Measurements from ENCODE around the gene TAF4B.
"Not testable (repeated sequence)": the region's sequence is repeated elsewhere in the genome, so short reads cannot be mapped to it uniquely, and the experiment has no call there.

TAF4B gene

DNA sequence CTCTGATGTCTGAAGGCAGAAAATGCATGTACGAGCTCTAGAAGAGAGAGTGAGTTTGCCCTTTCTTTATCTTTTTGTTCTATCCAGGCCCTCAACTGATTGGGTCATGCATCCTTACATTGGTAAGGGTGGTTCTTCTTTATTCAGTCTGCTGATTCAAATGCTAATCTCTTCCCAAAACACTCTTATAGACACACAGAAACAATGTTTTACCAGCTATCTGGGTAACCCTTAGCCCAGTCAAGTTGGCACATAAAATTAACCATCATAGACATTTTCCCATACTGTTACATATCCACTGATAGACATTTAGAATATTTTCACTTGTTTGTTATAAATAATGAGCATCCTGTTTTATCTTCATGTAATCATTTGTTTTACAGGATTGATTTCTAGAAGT, 141.2 kb downstream of the TAF4B start:
- FAIRE-seq (no peak), DNase-seq (ENCODE audit: insufficient read length, low spot score) (no peak)

DNA sequence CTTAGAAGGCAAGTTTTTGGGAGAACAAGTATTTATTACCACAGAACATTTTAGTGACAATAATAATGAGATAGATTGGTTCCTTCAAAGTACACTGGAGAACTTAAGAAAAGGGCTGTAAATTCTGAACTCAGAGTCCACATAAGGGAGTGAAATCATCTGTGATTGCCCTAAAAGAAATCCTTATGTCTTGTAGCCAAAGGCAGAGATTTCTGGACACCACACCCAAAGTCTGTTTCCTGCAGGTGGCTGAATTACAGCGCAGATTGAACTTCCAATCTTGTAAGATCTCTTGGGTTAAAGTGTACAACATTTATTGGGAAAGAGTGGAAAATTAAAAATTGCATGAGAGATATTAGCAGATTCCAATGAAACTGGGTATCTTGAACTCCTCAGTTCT, 143.8 kb downstream of the TAF4B start:
- DNase-seq (ENCODE audit: insufficient read length, low spot score), result no peak
- peak; percentile 14 for FAIRE-seq

DNA sequence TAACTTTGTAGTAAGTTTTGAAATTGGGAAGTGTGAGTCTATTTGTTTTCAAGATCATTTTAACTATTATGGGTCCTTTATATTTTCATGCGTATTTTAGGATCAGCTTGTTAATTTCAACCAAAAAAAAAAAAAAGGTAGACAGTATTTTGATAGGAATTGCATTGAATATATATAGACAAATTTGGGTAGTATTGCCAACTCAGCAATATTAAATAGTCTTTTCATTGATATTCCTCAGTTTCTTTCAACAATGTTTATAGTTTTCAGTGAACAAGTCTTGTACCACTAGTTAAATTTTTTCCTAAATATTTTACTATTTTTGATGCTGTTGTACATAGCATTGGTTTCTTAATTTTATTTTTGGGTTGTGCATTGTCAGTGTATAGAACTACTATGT, 149.9 kb downstream of the TAF4B start:
- no peak for DNase-seq (ENCODE audit: insufficient read length, low spot score)
- no peak for FAIRE-seq

DNA sequence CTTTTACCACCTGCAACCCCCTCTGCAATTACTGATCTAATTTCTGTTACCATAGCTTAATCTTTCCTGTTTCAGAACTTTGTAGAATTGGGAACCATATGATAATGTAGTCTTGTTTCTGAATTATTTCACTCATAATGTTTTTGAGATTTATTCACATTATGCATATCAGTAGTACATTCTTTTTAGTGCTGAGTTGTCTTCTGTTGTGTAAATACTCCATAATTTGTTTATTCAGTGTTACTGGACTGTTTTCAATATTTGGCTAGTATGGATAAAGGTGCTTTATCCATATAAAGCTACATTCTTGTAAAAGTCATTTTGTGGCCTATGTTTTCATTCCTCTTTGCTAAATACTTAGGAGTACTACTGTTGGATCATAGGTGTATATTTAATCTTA, 152.5 kb downstream of the TAF4B start:
- FAIRE-seq, result no peak
- no peak for DNase-seq (ENCODE audit: insufficient read length, low spot score)

DNA sequence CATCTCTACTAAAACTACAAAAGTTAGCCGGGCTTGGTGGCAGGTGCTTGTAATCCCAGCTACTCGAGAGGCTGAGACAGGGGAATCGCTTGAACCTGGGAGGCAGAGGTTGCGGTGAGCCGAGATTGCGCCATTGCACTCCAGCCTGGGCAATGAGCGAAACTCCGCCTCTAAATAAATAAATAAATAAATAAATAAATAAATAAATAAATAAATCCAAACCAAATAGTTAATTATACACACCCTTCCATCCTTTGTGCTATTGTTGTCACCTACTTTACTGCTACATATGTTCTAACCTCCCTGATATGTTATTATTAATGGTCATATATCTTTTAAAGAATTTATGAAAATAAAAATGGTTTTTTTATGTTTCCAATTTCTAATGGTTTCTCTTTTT, 155.3 kb downstream of the TAF4B start:
- not testable (repeated sequence) for FAIRE-seq

DNA sequence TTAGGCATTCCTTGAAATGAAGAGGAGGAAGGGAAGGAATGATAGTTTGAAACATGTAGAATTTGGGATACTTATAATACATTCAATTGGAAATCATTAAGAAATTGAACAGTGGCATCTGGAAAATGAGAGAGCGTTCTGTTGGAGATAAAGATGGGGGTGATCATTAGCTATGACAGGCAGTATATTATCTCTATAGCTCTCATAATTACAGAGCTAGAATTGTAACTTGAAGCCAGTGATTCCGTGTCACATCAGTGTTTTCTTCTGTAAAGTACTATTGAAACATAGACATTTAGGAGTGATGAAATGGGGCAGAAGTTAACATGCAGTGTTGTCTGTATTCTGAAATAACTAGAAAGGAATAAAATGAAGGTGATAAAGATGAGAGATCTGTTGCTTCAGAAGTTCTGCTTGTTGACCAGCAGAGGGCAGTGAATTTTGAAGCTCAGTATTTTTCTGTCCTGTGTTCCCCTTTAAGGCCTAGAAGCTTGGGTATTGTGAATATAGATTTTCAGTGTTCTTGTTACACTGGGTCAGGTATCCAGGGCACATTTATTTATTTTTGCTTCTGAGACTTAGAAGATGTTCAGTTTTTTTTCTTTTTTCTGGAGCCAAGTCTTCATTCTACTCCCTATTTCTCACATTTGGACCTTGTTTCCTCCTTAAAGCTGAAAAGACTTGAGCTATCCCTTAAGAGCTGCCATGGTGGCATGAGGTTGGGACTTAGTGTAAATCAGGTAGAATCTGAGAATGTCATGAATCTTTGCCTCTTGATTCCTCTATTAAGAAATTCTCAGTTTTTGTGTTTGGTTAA, 157.4 kb downstream of the TAF4B start:
- FAIRE-seq (peak; percentile 91), DNase-seq (ENCODE audit: insufficient read length, low spot score) (peak; percentile 40)

More for the DNA sequence above, 155.3 kb downstream of the TAF4B start:
- DNase-seq (ENCODE audit: insufficient read length, low spot score), result not testable (repeated sequence)

DNA sequence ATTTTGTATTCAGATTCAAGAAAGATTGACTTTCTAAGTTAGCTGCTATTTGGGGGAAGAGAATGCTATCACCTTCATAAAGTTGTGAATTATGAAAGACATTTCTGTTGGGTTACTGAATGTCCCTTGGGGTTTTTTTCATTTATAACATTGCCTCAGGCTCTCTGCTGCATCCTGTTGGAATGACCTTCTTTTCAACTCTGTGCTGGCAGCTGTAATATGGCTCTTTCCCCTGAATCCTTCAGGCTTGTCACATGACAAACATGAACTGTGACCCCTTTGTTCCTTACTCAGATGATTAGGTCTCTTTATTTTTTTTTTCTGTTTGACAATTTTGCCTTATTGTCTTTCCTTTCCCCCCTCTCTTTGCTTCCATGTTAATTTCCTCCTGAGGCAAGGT, 159.8 kb downstream of the TAF4B start:
- FAIRE-seq, result peak; percentile 31
- DNase-seq (ENCODE audit: insufficient read length, low spot score), result no peak

DNA sequence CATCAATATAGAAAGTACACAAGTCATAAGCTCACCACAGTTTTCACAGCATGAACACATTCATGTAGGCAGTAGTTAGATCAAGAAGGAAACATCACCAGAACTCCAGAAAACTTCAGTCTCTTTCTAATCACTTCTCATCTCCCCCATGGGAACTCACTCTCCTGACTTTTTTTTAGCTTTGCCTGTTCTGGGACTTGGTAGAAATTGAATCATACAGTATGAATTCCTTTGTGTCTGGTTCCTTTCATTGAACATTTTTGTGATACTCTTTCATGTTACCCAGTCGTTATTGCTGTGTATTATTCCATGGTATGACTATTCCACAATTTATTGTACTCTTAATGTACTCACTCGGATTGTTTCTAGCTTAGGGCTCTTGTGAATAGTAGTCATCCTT, 160.2 kb downstream of the TAF4B start:
- FAIRE-seq, result no peak
- no peak for DNase-seq (ENCODE audit: insufficient read length, low spot score)

DNA sequence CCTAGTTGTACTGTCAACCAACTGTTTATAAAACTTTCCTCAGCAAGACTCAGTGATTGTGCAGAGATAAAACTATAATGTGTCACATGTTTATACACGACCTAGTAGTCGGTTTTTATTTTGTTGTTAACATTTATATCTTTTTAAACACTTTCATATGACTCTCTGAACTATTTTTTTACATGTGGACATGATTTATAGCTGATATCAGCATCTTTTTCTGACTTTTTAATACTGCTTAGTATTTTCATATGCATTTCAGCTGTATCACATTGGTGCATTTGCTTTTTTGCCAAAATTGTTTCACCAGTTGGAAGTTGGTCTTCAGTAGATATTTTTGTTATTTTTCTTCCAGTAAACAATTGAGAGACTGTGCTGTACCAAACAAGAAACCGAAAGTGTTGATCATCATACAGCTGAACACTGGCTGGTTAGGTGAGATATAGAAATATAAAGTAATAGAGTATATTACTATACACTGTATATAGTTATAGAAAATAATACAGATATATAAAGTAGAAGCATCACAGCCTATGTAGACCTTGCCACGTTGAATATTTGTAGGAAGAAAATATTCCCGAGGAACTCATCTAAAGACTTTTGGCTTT, 167.9 kb downstream of the TAF4B start:
- no peak for DNase-seq (ENCODE audit: insufficient read length, low spot score)
- FAIRE-seq, result no peak

DNA sequence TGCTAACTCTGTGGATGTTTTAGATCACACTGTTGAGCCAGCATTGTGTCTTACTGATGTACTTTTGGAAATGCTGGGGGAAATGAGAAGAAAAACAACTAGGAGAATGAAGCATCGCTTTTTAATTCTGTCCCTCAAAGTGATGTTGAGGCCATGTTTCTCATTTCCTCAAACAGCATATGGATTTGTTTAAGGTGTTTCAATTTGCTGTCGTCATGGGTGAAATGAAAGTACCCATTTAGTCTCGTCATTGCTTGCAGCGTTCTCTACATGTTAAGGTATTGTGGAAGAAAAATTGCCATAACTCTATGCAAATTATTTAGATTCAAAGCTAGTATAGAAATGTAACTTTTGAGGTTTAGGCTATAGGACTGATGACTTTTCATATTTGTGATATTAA, 170.8 kb downstream of the TAF4B start:
- FAIRE-seq, result peak; percentile 56
- no peak for DNase-seq (ENCODE audit: insufficient read length, low spot score)

DNA sequence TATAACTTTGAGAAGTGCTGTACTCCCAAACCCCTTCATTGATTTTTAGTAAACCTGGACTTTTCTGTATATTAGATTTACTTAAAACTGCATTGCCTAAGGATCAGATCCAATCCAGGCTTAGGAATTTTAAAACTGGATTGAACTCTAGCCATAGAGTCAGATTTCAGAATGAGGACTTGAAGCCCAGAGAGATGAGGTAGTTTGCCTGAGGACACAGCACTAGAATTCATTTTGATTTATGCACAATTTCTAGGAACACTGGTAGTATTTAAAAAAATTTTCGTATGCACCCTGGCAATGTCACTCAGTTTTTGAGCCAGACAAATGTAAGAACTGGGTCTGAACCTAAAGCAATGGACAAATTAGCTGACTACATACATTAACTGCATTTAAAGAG, 177.2 kb downstream of the TAF4B start:
- FAIRE-seq (no peak), DNase-seq (ENCODE audit: insufficient read length, low spot score) (no peak)

DNA sequence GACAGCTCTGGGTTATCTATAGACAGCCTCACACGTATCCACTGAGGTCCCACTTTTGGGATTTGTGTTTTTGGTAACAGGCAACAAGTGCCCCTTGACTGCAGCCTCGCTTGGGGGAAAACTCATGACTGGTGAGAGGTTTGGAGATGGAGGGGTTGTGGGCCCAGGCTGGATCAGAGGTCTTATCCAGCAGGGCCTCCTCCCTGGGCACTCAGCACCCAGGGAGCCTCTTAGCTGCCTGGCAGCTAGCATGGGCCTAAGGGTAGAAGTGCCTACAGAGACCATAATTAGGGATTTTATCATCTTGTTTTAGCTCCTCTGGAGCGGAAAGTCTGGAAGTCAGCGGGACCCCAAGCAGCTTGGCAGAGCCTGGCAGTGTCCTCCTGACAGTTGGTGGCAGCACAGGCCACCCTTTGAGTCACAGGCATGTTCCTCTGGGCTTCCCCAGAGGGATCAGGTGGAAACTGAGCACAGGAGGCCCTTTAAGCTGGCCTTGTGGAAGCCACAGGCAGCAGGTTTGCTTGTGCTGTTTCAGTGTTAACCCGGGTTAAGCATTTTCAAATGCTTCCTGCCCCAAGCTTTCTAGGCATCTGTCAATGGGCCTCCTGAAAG, 179.1 kb downstream of the TAF4B start:
- FAIRE-seq (peak; percentile 88), DNase-seq (ENCODE audit: insufficient read length, low spot score) (peak; percentile 46)

DNA sequence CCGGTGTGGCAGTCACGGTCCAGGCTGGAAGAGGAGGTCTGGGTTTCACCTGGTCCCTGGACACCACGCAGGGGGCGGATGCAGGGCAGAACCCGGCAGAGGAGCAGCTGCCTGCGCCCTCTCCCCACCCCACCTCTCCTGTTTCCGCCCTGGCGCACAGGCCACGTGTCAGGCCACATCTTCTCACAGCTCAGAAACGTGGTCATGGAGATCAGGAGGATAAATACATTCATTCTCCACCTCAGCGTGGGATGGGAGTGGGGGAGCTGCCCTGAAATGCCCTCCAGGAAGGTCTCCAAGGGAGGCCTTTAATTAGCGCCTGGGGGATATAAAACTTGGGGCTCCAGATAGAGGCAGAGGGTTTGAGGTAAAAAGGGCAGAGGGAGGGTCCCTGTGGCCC, 180.1 kb downstream of the TAF4B start:
- no peak for FAIRE-seq
- DNase-seq (ENCODE audit: insufficient read length, low spot score), result no peak

DNA sequence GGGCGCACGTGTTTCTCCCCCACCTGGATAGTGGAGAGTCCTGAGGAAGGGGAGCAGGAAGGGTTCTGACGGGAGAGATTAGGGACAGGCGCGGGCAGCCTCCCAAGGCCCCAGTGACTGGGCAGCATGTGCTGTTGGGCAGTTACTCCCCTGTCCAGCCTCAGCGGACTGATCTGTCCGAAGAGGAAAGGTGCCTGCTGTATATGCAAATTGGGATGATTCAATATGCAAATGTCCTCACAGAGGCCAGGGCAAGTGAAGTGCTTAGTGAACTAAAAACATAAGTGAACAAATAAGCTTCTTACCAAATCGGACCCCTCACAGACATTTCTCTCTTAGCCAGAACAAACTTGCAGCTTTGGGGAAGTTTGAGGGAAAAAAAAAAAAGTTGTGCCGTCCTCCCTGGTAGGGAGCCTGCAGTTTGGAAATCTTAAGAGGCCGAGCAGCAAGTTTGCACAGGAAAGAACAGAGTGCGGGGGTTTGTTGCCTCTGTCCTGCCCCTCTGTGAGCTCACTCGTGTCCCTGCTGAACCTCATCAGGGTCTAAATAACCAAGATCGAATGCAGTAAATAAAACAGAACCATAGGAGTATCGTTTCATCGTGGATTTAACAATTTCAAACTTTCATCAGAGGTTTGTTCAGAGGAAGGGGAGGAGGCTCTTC, 180.7 kb downstream of the TAF4B start:
- DNase-seq (ENCODE audit: insufficient read length, low spot score) (no peak), FAIRE-seq (no peak)

DNA sequence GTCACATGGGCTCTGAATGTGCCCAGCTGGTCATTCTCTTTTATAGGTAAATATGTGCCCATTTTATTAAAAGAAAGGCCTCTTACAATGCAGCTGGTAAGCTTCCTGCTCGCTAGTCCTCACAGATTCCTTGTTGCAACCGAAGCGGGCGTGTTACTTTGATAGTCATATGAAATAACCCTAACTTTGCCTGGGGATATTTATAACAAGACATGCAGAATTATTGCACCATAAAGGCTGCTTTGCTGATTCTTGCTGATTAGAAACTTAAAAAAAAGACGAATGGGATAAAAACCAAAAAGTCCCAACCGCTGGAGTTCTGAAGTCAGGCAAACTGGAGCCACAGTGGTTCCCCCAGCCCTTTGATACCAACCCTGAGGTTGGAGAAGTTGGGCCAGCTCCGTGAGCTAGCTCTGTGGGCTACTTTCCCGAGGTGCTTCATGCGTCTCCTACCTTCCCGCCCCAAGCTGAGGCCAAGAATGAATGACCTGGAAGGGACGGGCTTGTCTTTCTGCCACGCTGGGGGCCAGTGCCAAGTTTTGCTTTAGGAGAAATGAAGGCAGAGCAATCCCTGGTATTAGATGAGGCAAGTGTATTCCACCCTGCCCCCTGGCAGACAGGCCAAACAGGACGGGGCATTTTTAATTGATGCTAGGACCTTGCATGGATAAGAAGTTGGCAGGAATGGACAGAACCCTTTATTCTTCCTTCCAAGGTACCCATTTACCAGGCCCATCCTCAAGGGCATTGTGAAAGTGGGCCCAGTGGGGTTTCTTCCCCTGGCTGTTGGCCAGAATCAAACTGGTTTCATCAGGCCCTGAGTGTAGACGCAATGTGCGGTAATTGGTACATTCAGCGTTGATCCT, 181.7 kb downstream of the TAF4B start:
- no peak for FAIRE-seq
- no peak for DNase-seq (ENCODE audit: insufficient read length, low spot score)

DNA sequence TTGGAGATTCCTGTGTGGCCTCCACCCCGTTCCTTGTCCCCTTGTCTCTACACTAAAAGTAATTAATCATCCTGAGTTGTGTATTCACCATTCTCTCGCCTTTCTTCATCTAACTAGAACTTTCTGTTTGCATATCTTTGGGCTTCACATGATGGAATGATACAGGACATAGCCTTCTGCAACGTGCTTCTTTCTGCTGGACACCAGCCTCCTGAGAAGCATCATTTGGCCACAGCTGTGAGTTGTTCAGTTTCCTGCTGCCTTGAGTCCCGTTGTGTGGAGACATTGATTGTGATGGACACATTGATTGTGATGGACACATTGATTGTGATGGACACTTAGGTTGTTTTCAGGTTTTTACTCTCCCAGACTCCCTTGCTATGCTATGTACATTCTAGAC, 182.8 kb downstream of the TAF4B start:
- FAIRE-seq, result no peak
- DNase-seq (ENCODE audit: insufficient read length, low spot score), result no peak

DNA sequence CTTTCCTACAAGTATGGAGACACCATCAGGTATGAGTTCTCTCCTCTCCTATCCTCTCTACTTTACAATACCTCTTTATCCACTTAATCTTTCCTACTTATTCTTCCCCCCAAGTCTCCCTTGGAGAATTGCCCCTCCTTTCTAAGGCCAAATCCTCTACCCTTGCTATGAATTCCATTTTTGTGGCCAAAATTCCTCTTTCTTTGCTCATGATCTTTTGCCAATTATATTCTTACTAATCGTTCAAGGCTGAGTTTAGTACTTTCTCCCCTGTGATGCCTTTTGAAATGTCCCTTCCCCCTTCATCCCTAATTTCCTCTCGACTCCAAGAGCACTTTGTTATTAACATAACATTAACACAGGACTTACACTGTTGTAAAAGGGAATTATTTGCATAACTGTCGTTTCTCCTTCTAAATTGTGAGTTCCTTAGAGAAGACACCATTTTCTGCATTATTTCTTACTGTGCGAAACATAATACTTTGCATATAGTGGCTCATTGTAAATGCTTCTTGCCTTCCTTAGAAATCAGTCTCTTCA, 188.7 kb downstream of the TAF4B start:
- DNase-seq (ENCODE audit: insufficient read length, low spot score), result no peak
- no peak for FAIRE-seq

DNA sequence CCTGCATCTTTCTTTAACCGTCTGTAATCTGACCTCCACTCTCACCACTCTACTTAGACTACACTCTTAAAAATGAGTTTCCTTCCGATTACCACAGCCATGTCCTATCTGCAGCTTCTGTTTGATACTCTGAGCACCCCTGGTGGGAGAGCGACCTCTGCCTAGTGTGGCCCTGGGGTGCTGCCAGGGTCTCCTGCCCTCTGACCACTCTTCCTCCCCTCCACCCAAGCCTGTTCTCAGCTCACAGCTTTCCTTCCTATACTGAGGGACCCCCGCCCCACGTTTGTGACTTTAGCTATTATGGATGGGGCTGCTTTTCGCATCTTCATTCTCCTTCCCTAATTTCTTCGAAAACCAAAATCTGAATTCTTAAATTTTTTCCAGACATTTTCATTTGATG, 189.4 kb downstream of the TAF4B start:
- FAIRE-seq (no peak), DNase-seq (ENCODE audit: insufficient read length, low spot score) (no peak)

DNA sequence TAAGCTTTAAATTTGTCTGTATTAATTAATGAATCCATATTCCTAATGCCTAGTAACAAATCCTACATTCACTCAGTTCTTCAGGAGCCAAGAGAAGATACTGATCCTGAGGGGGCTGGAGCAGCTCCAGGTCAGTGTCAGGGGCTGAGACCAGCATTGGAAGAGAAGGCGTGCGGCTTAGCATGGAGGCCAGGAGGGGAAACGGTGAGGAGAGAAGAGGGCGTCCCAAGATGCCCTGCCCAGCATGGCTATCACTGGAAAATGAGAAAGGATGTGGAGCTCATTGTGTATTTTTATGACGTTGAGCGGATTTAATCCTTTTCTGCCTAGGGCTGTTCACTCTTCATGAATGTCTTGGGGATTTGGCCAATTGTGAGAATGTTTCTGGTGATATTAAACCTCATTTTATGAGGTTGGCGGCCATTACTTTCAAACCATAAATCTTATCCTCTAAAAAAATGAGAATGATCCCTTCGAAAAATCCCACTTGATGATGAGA, 190.5 kb downstream of the TAF4B start:
- DNase-seq (ENCODE audit: insufficient read length, low spot score) (no peak), FAIRE-seq (no peak)

DNA sequence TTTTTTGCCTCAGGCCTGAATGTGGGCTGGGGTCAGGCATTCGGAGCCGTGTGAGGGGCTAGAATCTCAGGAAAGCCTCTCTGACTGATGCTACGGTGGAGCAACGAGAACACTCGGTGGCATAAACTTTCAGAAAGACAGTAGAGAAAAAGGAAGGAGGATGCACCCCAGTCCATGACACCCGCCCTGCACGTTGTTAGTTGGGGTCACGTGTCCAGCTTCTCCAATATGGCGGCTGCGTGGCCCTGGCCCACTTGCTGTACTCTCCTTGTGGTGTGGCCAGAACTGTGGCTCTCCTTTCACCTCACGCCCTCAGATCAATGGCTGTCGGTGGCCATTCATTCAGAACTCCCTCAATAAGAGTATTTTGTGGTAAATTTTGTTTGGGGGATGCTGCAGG, 190.9 kb downstream of the TAF4B start:
- no peak for DNase-seq (ENCODE audit: insufficient read length, low spot score)
- FAIRE-seq, result no peak

Data from GM19239 (cell line).